NCI-H345 treated with DMSO at 0.1 percent for 48 hours (cell line): ENCODE results near the gene PXMP4.
A peak's percentile ranks its signal among the peaks of the same experiment; 100 is the strongest.

Experiments
- DNase-seq: peaks from one replicate; lab custom pipeline; 2025; ENCODE audit not compliant: unreplicated experiment; lab: John Stamatoyannopoulos, UW

PXMP4 gene

GRCh38 chr20:33685328-33686099, 34.6 kb downstream of the PXMP4 start:
- peak; percentile 28 for DNase-seq

DNA sequence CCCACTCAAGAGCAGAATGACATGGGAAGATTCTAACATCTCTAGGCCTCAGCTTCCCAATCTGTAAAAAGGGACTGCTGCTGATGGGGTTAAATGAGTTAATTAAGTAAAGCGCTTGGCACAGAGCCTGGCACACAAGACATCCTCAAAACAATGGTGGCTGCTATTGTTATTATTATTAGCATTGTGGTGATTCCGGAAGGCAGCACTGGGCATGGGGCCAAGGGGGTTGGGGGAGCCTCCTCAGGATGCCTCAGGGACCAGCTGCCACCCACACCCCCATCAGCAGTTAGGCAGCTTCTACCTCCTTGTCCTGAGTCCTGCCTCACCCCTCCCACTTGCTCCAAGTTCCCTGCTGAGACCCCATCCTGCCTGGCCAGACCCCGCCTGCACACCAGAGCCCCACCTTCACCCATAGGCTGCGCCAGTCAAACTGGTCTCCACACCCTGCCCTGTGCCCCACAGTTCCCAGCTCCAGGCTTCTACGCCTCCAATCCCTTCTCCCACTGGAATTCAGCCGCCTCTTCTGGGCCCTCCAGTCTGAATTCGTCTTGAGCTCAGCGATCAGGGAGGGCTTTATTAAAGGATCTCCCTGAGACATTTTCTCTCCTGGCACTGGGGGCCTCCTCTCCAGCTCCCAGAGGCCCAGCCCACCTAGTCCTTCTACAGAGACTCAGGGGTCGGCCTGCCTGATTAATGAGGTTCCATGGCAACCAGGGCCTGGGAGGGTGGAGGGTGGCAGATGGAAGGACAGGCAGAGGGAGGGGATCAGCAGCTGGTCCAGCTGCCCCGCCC, 35.4 kb downstream of the PXMP4 start:
- peak; percentile 76 for DNase-seq

DNA sequence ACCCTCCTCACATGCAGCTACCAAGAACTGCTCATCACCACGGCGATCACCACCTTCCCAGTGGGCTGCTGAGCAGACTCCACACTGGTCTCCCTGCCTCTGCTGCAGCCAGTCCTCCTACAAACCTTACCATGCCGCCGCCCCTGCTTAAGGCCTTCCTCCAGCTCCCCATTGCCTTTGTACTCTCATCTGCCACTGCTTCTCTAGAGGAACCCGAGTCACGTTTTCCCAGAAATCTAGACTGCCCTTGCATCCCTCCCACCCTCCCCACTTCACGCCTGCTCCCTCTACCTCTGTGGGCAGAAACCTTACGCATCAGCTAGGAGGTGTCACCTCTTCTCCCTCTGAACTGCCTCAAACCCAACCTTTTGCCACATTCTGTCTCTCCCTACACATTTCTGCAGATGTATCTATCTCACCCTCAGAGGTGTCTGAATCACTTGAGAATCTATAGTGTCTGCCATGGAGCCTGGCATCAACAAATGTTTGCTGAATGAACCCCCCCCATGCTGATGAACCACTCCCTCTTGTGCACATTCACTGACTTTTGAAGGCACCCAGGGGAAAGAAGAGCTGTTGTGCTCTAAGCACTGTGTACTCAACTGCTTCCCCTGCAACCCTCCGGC, 38.3 kb downstream of the PXMP4 start:
- DNase-seq: peak; percentile 70

GRCh38 chr20:33681288-33681687, 38.8 kb downstream of the PXMP4 start:
- no peak for DNase-seq

DNA sequence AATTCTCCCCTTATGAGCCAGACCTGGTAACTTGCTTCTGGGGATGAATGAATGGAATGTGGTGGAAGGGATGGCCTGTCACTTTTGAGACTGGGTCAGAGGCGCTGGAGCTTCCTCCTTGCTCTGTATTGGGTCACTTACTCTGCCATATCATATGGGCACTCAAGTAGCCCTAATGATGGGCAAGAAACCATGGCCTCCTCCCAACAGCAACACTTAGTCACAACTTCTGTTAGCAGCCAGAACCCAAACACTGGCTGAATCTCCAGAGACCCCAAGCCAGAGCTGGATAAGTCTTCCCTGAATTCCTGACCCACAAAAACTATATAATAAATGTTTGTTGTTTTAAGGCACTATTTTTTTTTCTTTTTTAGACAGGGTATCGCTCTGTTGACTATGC, 39.4 kb downstream of the PXMP4 start:
- DNase-seq: no peak

GRCh38 chr20:33679758-33680485, 40.2 kb downstream of the PXMP4 start:
- no peak for DNase-seq

- DNase-seq: no peak
These were observed 42.0 kb downstream of the PXMP4 start for GRCh38 chr20:33677991-33678702.

GRCh38 chr20:33676652-33677645, 43.2 kb downstream of the PXMP4 start:
- DNase-seq: no peak

DNA sequence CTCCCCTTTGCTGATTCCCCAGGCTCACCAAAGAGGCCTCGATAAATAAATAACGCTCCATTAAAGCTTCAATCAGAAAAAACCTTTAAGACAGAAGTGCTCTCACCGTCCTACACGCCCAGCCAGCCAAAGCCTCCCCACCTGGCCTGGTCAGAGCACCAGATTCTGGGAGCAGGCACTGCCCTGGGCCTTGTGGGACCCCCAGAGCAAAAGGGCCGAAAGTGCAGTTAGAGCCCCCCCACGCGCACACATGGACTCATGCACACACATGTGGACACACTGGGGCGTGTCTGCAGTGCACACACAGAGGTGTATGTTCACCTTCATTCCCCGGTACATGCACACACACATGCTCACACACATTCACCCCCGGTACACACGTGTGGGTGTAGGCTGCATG, 44.0 kb downstream of the PXMP4 start:
- DNase-seq: no peak

DNA sequence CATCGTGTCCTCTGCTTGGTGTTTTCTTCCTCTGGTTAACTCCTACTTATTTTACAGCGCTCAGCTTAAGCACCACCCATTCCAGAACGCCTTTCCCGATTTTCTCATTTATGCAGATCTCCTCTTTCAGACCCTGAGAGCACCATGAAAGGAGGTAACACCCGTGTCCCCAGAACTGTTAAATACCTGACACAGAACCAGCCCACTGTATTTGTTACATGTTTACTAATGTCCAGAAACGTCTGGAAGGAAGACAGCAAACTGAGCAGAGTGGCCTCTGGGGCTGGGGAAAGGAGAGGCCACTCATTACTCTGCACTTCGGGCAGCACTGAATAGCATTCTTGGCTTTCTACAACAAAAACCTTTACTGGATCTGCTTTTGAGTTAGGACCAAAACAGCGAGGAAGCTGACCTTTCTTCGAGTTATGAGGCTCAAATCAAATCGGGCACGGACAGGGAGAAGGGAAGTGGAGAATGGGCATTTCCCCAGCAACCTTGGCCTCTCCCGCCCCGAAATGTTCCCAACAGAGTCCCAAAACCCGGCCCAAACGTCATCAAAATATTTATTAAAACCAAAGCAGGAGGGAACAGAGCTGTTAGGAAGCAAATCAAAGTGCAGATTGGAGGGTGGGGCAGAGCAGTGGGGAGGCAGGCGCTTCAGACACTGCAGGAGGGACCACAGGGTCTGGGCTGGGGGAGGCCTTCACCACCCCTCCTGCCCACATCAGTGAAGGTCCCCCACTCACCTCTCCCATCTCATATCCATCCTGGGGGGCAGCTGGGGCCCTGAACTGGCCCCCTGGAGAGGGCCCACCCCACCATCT, 44.8 kb downstream of the PXMP4 start:
- no peak for DNase-seq

GRCh38 chr20:33674294-33675135, 45.6 kb downstream of the PXMP4 start, which contains the start of gene NECAB3:
TSS of gene NECAB3 (minus strand) at chr20:33674428. CDS start at chr20:33674352, 76 bp downstream.
- DNase-seq: peak; percentile 71

- peak; percentile 37 for DNase-seq
These were observed 46.5 kb downstream of the PXMP4 start for GRCh38 chr20:33673410-33674293.

DNA sequence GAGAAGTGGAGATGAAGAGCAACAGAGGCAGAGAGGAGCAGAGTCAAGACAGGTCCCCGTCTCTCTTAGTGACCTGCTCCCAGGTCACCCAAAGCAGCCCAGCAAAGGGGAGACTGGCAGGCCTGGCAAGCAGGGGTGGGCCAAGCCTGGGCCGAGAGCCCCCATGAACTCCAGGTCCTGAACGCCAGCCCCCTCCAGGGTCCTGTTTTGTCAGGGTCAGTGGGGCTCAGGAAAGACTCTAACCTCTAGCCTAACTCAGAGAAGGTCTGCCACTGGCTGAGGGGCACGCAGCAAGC, 47.0 kb downstream of the PXMP4 start:
- no peak for DNase-seq

DNA sequence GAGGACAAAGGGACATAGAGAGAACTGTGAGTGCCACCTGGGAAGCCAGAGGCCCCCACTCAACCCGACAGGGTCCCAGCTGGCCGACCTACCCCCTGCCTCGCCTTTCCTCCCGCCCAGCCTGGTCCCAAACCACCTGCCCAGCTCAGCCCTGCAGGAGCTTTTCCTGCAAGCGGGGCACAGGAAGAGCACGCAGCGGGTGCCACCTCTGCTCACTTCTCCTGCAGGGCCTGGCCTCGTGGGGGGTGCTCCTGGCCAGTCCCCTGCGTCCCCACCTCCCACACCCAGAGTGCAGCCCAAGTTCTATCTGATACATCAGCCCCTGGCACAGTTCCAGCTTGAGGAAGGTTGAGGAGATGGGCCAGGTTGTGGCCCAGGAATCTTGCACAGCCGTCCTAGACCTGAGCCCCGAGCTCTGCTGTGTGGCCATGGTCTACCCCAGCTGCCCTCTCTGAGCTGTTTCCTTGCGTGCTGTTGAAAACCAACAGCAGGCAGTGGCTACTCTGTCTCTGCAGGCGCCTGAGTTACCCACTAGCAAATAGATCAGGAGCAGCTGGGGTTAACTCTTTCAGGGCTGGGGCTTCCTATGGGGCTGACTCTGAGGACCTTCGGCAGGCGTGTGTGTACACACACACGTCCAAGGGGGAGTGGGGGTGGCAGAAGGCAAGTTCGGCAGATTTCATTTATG, 47.5 kb downstream of the PXMP4 start:
- peak; percentile 93 for DNase-seq

GRCh38 chr20:33671573-33672288, 48.4 kb downstream of the PXMP4 start:
- no peak for DNase-seq
